HG03097 (cell line): ENCODE results near the gene OR13A1.
"Not testable (repeated sequence)": the region's sequence is repeated elsewhere in the genome, so short reads cannot be mapped to it uniquely, and the experiment has no call there.

ENCODE experiments used
- ATAC-seq: cut with Tn5 transposase; IDR thresholded peaks from one replicate; pipeline ENCODE4 v1.9.1; 2021; ENCODE audit not compliant: unreplicated experiment, low FRiP score

Gene OR13A1

GRCh38 chr10:45286980-45287379, 28.4 kb downstream of the OR13A1 start:
- no peak for ATAC-seq

- no peak for ATAC-seq
These were observed 33.3 kb downstream of the OR13A1 start for GRCh38 chr10:45282061-45282460.

- ATAC-seq = no peak
These were observed 35.2 kb downstream of the OR13A1 start for GRCh38 chr10:45280113-45280760.

GRCh38 chr10:45279682-45280081, 35.7 kb downstream of the OR13A1 start:
- no peak for ATAC-seq

- ATAC-seq = no peak
These were observed 36.4 kb downstream of the OR13A1 start for GRCh38 chr10:45278860-45279498.

GRCh38 chr10:45276146-45276545, 39.3 kb downstream of the OR13A1 start:
- ATAC-seq = not testable (repeated sequence)

- no peak for ATAC-seq
These were observed 41.0 kb downstream of the OR13A1 start for GRCh38 chr10:45274364-45274763.

GRCh38 chr10:45267777-45268176, 47.6 kb downstream of the OR13A1 start:
- not testable (repeated sequence) for ATAC-seq

- ATAC-seq = no peak
These were observed 49.4 kb downstream of the OR13A1 start for GRCh38 chr10:45265996-45266395.

- no peak for ATAC-seq
These were observed 53.5 kb downstream of the OR13A1 start for GRCh38 chr10:45261946-45262345.

GRCh38 chr10:45261243-45261775, 54.1 kb downstream of the OR13A1 start:
- ATAC-seq = no peak

- not testable (repeated sequence) for ATAC-seq
These were observed 54.8 kb downstream of the OR13A1 start for GRCh38 chr10:45260635-45261034.

- not testable (repeated sequence) for ATAC-seq
These were observed 55.5 kb downstream of the OR13A1 start for GRCh38 chr10:45259786-45260495.

- no peak for ATAC-seq
These were observed 57.8 kb downstream of the OR13A1 start for GRCh38 chr10:45257600-45257999.

GRCh38 chr10:45256246-45256645, 59.2 kb downstream of the OR13A1 start:
- no peak for ATAC-seq

- no peak for ATAC-seq
These were observed 59.7 kb downstream of the OR13A1 start for GRCh38 chr10:45255706-45256105.

GRCh38 chr10:45254892-45255291, 60.5 kb downstream of the OR13A1 start:
- no peak for ATAC-seq

GRCh38 chr10:45253183-45253914, 62.1 kb downstream of the OR13A1 start:
- ATAC-seq = no peak
